ENCODE measurements around the gene DAD1.
A peak's percentile ranks its signal among the peaks of the same experiment; 100 is the strongest.
"Not testable (repeated sequence)": the region's sequence is repeated elsewhere in the genome, so short reads cannot be mapped to it uniquely, and the experiment has no call there.

The DAD1 gene

DNA sequence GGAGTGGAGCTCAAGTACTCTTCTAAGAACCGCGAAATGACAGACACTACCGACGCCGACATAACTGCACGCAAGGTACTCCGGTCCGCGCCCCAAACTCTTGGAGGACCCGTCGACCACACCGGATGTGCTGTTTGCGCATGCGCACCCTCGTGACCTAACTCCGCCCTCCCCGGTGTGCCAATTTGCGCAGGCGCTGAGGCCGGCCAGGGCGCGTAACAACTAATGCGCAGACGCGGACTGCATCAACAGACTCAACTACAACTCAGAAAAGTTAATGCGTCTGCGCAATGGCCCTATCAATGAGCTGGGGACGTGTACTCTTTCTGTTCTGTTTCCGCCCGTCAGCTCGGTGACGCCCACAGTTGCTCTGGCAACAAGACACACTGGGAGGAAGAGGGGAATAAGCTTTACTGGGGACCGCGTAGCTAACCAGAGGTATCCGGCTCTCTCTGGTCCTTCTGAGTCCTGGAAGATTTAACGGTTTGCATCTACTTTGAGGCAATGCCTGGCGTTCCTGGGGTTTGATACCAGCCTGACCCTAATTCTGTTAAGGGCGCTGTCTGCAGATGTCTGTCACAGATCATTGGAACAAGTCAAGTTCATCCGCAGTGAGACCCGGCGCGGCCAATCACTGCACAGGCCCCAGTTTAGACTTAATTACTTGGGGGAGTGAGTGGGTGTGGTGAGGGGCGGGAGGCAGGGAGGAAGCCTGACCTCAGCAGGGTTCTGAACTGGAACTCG, at the start of gene DAD1:
DAD1 (minus strand) TSS at position 129 of the 744 bp plus-strand sequence; CDS start at position 62, 67 bp downstream.
- DNase-seq (ENCODE audit: low read depth, low spot score), result peak; percentile 99

DNA sequence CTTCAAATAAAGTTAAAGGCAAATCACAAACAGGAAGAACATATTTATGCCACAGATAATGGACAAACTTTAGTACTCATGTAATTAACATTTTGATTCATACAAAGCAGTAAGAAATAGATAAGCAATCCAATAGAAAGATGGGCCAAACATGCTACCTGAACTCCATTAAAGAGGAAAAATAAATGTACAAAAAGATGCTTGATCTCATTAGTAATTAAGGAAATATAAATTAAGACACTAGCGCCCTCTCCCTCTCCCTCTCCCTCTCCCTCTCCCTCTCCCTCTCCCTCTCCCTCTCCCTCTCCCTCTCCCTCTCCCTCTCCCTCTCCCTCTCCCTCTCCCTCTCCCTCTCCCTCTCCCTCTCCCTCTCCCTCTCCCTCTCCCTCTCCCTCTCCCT, 47.0 kb upstream of the DAD1 start:
- DNase-seq (ENCODE audit: low read depth, low spot score), result not testable (repeated sequence)

GRCh38 chr14:22634233-22634900, 45.3 kb upstream of the DAD1 start:
- DNase-seq (ENCODE audit: low read depth, low spot score), result no peak

DNA sequence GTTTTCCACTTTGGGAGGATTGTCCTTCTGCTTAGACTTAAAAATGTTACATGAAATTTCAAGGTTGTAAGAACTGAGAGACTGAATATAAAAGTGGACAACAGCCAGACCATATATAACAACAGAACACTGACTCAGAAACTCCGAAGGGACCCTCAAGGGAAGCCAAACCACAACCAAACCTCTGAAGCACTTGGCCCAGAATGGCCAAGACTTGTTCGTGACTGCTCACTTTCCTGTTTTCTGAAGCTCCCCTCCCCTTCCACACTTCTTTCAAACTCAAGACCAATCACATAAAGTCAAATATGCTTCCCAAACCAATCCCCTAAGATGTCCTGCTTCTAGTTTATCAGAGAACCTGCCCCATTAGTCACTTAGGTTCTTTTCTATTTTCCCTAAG, 41.5 kb upstream of the DAD1 start:
- no peak for DNase-seq (ENCODE audit: low read depth, low spot score)

DNA sequence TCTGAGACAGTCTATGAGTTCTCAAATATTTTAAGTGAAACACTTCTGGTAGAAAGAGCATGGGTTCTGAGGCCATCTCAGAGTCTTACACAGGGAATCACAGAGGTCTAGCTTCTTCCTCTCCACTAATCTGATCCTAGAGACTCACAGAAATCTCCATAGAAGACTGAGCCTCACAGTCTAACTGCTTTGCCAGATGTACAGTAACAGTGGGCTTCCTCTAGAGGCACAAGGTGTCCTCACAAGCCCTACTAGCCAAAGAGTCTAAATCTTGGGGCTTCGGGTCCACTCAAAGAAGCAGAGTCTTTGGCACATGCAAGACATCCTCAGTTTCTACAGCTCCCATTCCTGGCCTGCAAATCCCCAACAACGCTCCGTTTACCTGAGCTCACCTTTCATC, 41.0 kb upstream of the DAD1 start:
- no peak for DNase-seq (ENCODE audit: low read depth, low spot score)

GRCh38 chr14:22629361-22629760, 40.3 kb upstream of the DAD1 start:
- DNase-seq (ENCODE audit: low read depth, low spot score), result no peak

DNA sequence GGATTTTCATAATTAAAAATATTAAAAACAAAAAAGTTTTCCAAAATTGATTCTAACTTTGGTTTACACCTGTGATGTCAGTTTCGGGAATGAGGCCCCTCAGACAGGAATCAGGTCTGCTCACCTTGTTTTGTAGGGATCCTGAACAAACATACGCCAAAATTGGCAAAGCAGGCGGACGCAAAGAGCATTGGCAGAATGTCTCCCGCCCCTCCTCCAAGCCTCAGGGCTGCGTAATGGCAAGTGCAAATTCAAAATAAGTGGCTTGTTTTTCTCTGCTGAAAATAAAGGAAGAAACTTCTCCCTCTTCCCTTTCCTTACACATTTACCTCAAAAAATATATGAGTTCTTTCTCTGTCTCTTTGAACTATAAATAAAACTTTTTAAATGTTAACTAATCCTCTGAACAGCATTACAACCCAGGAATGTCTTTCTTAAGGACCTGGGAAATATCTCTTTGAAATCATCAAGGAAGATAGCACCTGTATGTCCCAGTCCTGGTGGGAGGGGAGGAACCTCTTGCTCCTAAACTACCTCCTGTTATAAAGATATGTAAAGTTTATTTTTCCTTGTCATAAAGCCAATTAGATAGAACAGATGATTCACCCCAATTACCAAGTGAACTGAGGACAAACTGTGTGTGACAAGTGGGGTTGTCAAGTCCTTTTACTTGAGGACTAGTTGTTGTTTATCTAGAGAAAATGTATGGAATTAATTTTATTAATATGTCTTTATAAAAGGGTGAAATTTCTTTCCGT, 38.7 kb upstream of the DAD1 start:
- no peak for DNase-seq (ENCODE audit: low read depth, low spot score)

DNA sequence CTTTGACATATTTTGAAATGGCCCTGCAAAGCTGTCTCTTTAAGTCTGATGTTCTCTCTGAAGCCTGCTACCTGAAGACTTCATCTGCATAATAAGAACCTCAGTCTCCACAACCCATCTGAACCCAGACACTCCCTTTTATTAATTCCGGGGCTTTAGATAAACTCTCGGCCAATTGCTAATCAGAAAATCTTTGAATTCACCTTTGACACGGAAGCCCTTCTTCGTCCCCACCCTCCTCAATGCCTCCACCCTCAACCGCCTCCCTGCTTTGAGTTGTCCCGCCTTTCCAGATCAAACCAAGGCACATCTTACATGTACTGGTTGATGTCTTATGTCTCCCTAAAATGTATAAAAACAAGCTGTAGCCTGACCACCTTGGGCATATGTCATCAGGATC, 37.6 kb upstream of the DAD1 start:
- DNase-seq (ENCODE audit: low read depth, low spot score), result no peak

DNA sequence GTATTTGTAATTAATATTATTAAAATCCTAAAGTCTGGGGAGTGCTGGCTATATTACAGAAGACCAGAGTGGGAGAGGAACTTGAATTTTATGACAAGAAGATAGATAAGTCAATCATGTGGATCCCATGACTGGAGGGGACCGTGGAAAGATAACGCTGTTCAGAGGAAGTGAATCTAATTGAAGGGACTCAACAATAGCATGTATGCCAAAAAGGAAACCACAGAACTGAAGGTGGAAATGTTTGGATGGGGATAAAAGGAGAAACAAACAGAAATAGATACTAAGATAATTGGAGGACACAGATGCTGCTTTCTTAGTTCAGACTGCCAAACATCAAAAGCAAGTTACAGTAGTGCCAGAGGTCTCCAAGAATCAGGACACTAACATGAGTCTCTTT, 34.0 kb upstream of the DAD1 start:
- DNase-seq (ENCODE audit: low read depth, low spot score), result no peak

GRCh38 chr14:22622255-22622654, 33.2 kb upstream of the DAD1 start:
- DNase-seq (ENCODE audit: low read depth, low spot score), result no peak

GRCh38 chr14:22615765-22616164, 26.7 kb upstream of the DAD1 start:
- DNase-seq (ENCODE audit: low read depth, low spot score), result not testable (repeated sequence)

GRCh38 chr14:22614240-22614799, 25.3 kb upstream of the DAD1 start:
- DNase-seq (ENCODE audit: low read depth, low spot score), result no peak

- no peak for DNase-seq (ENCODE audit: low read depth, low spot score)
Measured at GRCh38 chr14:22613736-22614239, 24.8 kb upstream of the DAD1 start.

DNA sequence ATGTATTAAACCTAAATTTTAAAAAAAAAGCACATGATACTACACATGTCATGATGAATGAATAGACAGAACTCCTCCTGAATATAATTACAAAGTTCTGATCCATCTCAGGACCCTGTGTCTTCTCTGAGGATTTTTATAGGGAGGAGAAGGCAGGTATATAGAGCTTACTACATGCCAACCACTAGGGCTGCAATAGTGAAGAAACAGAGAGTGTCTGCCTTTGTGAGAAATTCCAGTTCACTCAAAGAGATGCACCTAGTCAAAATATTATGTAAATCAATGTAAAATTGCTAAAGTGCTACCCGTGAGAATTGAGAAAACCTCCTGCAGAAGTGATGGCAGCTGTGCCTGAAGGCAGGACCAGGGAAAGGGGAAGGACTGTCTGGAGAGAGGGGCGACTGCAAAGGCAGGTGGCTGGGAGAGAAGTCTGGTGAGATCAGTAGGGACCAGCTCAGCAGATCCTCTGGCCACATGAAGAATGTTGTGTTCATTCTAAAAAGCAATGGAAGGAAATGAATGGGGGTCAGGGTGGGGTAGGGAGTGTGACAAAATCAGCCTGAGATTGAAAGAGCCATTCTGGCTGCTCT, 24.2 kb upstream of the DAD1 start:
- no peak for DNase-seq (ENCODE audit: low read depth, low spot score)

DNA sequence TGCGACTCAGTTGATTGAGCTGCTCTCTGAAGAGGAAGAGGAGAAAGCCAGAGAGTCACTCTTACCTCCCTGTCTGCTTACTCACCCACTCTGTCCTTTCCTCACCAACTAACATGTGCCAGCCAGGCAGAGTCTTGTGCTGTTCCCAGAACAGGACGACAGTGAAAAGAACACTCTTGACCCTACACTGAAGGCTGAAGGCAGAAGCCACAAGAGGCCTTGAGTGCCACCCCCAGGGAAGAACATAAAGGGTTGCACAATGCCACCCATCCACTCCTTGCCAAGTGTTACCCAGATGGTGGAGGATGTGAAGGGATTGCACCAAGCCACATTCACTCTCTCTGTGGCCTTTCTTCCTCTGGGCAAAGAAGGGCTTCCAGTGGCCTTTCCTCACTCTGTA, 21.9 kb upstream of the DAD1 start:
- no peak for DNase-seq (ENCODE audit: low read depth, low spot score)

DNA sequence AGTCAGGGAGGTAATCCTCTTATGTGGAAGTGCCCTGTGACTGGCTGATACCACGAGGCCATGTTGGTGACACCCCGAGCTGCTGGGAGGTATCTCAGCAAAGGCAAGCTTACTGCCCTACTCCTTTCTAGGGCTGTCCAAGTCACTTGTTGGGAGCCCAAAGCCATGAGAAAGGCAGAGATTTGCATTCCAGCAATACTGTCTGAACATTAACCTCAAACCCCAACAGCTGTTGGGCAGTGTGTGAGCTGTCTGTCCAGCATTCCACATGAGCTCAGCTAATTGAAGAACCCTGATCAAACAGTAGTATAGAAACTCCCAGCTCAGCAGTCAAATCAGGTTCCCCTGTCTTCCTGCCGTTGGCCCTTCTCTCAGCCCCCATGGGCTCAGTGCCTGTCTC, 18.3 kb upstream of the DAD1 start:
- no peak for DNase-seq (ENCODE audit: low read depth, low spot score)

GRCh38 chr14:22606380-22606779, 17.4 kb upstream of the DAD1 start:
- no peak for DNase-seq (ENCODE audit: low read depth, low spot score)

- no peak for DNase-seq (ENCODE audit: low read depth, low spot score)
Measured at GRCh38 chr14:22602862-22603261, 13.8 kb upstream of the DAD1 start.

- DNase-seq (ENCODE audit: low read depth, low spot score), result no peak
Measured at GRCh38 chr14:22601996-22602395, 13.0 kb upstream of the DAD1 start.

- no peak for DNase-seq (ENCODE audit: low read depth, low spot score)
Measured at GRCh38 chr14:22601456-22601855, 12.4 kb upstream of the DAD1 start.

DNA sequence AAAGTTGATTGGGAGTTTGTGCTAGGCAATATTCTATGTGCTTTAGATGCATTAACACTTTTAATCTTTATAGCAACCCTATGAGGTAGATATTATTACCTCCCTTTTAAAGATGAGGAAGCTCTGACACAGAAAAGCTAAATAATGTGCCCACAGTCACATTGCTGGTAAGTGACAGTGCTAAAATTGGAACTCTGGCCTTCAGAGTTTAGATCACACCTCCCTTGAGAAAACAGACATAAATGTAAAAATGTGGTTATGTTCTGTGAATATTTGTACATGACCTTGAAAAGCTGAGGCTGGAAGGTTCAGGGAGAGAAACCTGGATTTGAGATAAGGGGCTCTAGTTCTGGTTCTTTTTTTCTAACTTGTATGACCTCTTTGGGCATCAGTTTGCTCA, 11.0 kb upstream of the DAD1 start:
- no peak for DNase-seq (ENCODE audit: low read depth, low spot score)

- no peak for DNase-seq (ENCODE audit: low read depth, low spot score)
Measured at GRCh38 chr14:22599349-22599748, 10.3 kb upstream of the DAD1 start.
